ENCODE results near the gene FAM110D.

Gene FAM110D

GRCh38 chr1:26127235-26128163 lies 31.4 kb upstream of the FAM110D start:
- no peak for DNase-seq (ENCODE audit: extremely low read depth in 1 of 2, low read depth in 1 of 2)

- no peak for DNase-seq (ENCODE audit: extremely low read depth in 1 of 2, low read depth in 1 of 2)
Measured at GRCh38 chr1:26129778-26130177, 29.1 kb upstream of the FAM110D start.

DNA sequence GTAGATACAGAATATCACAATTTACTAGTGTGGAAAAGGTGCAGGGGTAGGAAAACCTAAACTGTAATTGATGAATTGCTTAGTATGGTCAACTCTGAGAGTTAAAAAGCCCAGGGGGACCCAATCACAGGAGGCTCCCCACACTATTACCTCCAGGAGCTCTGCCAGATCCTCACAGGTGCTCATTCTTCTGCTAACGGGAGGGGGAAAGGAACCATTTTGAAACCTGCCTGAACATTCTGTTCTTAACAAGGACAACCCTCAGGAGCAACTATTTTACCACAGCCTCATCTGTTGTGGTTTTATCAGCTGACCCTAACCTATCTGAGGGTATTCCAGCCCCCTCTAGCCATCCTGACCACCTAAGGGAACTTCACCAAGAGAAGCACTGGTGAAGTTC lies 28.2 kb upstream of the FAM110D start:
- DNase-seq (ENCODE audit: extremely low read depth in 1 of 2, low read depth in 1 of 2): no peak

GRCh38 chr1:26132128-26132833 lies 26.6 kb upstream of the FAM110D start:
- DNase-seq (ENCODE audit: extremely low read depth in 1 of 2, low read depth in 1 of 2): no peak

- no peak for DNase-seq (ENCODE audit: extremely low read depth in 1 of 2, low read depth in 1 of 2)
Measured at GRCh38 chr1:26132834-26133167, 26.1 kb upstream of the FAM110D start.

DNA sequence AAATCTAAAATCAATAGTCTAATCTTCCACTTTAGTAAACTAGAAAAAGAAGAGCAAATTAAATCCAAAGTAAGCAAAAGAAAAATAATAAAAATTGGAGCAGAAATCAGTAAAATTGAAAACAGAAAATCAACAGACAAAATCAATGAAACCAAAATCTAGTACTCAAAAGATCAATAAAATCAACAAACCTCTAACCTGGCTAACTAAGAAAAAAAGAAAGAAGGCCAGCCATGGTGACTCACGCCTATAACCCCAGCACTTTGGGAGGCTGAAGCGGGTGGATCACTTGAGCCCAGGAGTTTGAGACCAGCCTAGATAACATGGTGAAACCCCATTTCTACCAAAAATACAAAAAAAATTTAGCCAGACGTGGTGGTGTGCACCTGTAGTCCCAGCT lies 24.4 kb upstream of the FAM110D start:
- DNase-seq (ENCODE audit: extremely low read depth in 1 of 2, low read depth in 1 of 2): no peak

DNA sequence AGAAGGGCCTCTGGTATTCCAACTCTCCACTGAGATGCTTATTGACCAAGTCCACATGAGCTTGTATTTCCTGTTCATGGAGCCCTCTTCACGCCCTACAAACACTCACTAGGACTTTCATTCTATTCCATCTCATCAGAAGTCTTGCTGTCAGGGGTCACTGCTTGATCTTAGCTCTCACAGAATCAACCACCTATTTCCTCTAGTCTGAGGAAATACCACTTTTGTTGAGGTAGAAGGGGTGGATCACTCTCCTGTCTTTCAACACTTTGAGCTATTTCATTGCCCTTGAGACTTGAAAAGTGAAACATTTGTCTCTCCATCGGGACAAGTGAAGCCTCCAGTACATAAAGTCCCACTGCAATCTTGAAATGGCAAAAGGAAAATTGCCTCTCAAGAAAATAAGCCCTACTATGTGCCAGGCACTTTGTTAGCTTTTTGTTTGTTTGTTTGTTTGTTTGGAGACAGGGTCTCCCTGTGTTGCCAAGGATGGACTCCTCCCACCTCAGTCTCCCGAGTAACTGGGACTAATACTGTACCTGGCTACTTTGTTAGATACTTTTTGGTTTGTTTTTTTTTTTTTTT lies 19.8 kb upstream of the FAM110D start:
- no peak for DNase-seq (ENCODE audit: extremely low read depth in 1 of 2, low read depth in 1 of 2)

- DNase-seq (ENCODE audit: extremely low read depth in 1 of 2, low read depth in 1 of 2): no peak
Measured at GRCh38 chr1:26142159-26142558, 16.7 kb upstream of the FAM110D start.

DNA sequence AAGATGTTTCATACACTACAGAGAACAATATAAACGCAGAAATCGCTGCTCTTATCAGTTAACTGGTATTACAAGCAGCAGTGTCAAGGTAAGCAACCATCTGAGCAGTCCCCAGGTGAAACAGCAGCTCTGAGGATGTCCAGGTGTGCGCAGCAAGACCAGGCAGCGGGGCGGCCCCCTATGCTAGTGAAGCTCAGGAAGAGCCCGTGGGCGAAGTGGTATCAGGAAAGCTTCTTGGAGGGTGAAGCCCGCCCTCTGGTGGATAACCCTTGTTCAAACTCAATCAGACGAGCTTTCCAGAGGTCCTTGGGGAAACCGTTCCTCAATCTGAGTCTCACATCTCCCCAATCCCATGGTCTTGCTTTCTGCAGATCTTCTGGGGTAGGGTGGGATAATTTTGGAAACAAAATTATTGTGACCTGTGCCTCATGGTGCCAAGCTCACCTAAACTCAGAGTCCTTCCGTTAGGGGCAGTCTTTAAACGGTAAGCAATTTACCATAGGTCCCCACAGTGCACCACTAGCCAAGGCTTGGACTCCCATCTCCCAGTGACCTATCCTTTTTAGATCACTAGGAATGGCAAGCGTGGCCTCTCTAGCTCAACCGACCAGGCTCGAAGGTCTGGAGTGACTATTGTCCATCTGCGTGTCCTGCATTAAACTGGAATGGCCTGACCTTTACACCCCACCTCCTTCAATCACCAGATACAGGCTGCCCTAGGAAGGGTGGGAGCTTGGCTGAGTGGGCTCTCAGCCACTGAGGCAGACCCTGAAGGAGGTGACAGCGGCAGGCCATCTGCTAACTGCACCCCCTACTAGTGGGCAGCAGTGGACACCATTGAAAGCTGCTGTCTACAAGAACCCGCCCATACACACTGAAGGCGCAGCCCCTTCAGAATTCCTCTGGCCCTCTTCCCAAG lies 13.6 kb upstream of the FAM110D start:
- peak; percentile 58 to 65 for DNase-seq (ENCODE audit: extremely low read depth in 1 of 2, low read depth in 1 of 2)

DNA sequence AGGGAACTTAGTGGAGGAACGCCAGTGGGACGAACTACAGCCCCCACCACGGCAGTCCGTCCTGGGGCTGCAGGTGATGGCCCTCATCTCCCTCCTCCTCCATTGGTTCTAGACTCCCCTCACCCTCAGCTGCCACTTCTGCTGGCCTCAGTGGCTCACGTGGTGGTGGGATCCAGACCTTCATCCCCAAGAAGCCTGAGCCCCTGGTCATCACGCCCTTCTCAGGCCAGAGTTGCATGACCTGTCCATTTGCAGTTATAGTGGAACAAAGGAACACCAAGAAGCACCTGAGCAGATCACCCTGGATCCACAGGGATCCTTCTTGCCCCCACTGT lies 13.0 kb upstream of the FAM110D start:
- no peak for DNase-seq (ENCODE audit: extremely low read depth in 1 of 2, low read depth in 1 of 2)

DNA sequence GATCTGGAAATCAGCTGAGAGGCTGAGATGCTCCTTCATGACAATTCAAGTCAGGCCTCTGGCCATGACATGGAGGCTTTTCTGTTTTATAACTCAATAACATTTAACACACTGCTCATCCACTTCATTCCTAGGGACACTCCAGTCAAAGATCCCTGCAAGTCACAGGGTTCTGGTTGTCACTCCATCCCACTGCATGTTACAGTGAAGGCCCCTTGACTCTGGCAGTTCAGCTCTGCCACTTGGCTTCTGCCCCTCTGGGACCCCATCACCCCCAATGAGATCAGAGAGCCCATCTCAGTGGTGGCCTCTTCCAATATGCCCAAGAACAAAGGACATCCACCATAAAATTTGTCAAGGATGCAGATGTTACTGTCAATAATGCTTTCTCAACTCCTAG lies 10.0 kb upstream of the FAM110D start:
- DNase-seq (ENCODE audit: extremely low read depth in 1 of 2, low read depth in 1 of 2): no peak

DNA sequence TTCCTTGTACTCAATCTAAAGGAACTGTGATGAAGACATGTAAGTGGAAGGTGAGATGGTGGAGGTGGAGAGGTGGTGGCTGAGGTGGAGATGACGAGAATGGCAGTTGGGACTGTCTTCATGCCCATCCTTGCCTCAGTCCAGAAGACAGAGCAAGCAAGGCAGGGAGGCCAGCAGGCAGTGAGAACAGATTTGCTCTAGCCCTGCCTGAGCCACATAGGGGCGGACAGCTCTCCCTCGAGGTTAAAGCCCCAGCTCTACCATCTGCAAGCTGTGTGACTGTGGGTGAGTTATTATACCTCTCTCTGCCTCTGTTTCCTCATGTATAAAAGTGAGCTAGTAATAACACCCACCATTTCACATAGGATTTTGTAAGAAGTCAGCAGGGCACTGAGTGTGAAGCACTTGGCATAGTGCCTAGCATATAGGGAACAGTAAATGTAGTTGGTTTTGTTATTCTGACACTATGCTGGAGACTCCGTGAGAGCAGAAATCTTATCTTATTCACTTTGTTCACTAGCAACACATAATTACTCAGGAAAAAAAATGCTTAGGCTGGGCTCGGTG lies 4.8 kb upstream of the FAM110D start:
- DNase-seq (ENCODE audit: extremely low read depth in 1 of 2, low read depth in 1 of 2): no peak

- no peak for DNase-seq (ENCODE audit: extremely low read depth in 1 of 2, low read depth in 1 of 2)
Measured at GRCh38 chr1:26154750-26155149, 4.1 kb upstream of the FAM110D start.

DNA sequence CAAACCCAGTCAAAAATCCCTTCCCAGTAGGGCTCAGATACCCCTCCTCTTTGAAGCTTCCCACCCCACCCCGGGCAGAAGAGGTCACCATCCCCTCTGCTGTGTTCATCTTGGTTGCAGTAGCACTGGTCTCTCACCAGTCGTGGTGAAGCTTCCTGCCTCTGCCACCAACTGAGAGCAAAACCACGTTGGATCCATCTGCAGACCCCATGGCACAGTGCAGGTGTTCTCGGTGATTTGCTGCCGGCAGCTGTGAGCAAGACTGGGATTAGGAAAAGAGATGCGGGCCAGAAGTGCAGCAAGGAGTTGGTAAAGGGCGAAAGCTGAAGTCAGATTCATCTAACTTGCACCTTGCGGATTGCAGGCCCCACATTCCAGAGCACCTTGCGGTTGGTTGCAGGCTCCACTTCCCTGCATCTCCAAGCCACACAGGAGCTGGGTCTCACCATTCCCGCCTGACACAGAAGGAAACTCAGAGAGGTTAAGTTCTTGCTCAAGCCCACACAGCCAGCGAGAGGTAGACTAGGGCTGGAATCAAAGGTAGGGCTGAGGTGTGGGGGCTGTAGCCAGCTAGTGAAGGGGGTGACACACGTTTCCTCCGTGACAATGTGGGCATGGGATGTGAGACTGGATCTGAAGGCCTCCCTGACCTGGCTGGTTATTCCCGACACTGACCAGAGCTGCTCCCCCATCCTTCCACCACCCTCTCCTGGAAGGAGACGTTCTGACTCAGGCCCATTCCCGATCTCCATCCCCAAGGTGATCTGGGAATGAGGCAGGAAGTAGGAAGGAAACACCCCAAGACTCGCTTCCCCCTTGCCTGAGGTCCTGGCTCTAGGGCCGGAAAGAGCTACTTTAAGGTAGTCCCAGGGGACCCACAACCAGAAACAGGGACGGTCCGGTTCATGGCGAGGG lies 3.3 kb upstream of the FAM110D start:
- DNase-seq (ENCODE audit: extremely low read depth in 1 of 2, low read depth in 1 of 2): no peak

DNA sequence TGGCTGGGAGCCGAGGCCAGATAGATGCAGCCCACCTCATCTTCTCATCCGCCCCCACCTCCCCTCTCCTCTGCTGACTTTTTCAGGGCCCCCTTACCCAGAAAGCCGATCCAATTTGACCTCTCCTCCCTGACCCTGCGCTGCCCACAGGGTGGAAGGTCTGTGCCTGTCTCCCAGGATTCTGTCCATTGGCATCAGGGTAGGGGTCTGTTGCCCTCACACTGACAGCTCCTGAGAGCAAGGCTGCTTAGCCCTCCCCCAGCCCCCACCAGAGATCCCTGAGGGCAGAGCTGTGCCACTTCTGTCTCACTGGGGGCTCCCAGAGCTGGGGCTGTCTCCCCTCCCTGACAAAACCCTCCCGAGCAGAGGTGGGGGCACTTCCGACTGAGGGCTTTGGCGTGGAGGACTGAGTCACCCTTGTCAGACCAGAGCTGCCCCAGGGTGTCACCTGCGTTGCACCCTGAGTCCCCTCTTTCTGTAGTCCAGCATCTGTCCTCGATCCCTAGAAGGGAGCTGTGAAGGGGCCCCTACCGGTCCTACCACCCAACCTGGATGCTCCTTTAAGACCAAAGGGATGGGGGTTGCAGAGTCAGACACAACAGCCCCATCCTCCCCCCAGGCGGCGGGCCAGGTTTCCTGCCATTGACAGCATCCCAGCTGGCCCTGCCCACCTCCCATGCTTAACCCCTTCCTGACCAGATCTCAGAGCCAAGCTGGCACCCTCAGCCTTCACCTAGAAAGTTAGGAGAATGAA lies 2.4 kb upstream of the FAM110D start:
- DNase-seq (ENCODE audit: extremely low read depth in 1 of 2, low read depth in 1 of 2): no peak

DNA sequence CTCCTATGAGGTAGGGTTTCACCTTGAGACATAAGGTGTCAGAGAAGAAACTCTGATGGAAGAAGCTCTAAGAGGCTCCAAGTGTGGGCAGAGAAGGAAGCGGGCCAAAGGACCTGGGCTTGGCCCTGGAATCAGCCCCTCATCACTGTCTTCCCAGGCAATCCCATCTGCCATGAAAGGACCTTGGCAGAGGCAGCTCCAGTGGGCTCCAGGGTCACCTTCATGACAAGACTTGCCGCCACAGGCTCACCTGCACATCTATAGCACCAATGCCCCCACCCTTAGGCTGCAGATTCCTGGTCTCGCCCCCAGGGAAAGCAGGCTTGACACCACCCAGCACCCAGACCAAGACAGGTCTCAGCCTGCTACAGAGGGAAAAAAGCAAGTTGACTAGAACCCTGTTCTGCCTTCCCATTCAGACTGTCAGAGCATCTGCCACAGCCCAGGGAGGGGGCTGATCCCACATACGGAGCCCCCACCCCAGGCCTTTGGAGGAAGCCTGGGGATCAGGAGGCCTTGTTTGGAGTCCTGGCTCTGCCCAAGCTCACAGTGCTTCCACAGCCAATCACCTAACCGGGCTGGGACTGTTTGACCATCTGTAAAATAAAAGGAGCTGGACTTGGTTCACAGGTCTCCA lies 490 bp upstream of the FAM110D start:
- DNase-seq (ENCODE audit: extremely low read depth in 1 of 2, low read depth in 1 of 2): no peak

DNA sequence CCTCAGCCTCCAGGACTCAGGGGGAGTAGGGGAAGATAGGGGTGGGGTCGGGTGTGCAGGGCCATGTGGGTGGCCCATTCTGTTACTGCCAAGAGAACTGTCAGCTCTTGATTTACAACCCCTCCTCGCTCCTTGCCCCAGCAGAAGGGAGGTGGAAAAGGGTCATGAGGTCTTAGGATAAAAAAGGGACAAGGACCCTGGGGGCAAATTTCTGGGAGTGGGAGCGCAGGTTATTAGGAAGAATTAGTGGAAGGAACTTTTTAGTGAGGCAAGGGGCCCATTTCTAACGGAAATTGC lies 812 bp downstream of the FAM110D start:
- no peak for DNase-seq (ENCODE audit: extremely low read depth in 1 of 2, low read depth in 1 of 2)

DNA sequence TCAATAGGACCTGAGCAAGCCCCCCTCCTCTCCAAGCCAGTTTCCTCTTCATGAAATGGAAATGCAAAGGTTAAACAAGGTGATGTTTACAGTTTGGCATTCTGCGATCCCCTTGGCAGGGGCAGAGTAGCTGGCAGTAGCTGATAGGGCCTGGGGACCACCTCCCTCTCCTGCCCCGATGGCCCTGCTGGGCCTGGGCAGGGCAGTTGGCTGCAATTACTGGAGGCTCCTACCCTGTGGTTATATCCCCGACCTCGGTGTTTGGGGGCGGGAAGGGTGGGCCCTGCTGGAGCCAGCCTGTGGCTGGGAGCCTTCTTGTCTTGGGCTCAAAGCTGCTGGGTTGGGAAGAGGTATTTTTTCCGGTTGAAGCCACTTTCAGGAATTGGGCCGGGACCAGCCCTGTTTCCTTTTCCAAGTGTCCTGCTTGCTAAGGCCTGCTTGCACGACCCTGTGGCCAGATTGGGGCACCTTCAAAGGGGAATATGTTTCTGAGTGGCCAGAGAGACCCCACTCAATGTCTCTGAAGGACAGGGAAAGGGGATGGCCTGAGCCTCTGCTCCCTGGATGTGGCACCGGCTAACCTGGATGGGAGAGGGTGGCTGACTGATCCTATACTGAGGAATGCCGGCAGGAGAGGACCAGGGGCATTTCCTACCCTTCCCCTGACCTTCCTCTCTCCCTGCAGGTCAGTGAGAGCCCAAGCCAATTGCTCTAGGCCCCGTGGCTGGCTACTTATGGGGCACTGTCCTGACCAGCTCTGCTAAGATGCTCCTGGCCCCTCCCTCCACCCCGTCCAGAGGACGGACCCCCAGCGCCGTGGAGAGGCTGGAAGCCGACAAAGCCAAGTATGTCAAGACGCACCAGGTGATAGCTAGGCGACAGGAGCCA lies 1.9 kb downstream of the FAM110D start:
- no peak for DNase-seq (ENCODE audit: extremely low read depth in 1 of 2, low read depth in 1 of 2)
